Subcutaneous adipose tissue (tissue), 4 donors: ENCODE measurements around the gene EHBP1. TPM values are rescaled to one million over a fixed set of nuclear protein-coding genes. Genes with fewer than 3 reads are reported as not detected.

ENCODE experiments used
- CTCF ChIP-seq: fragments of 450-650 bp; IDR thresholded peaks from one replicate; pipeline ENCODE4 v1.5.1; 2016; ENCODE audit warnings: low read depth, mild to moderate bottlenecking, control low read depth, antibody characterized with exemption, moderate library complexity
- total RNA-seq, 4 donors: library from RNA; depleted of rRNA; stranded (reverse); fragments of >200 nt; gene quantifications; one replicate each; pipeline ENCODE4 v1.1.0, GENCODE V29; 2016

The EHBP1 gene
- total RNA-seq, 4 donors from 2014 or later: 77.5 to 145 (median 110) TPM

GRCh38 chr2:62938126-62938525 lies 232.6 kb downstream of the EHBP1 start:
- no peak for TF ChIP-seq CTCF

GRCh38 chr2:62939735-62940491 lies 234.4 kb downstream of the EHBP1 start:
- no peak for TF ChIP-seq CTCF

GRCh38 chr2:62940697-62941096 lies 235.2 kb downstream of the EHBP1 start:
- TF ChIP-seq CTCF: no peak

DNA sequence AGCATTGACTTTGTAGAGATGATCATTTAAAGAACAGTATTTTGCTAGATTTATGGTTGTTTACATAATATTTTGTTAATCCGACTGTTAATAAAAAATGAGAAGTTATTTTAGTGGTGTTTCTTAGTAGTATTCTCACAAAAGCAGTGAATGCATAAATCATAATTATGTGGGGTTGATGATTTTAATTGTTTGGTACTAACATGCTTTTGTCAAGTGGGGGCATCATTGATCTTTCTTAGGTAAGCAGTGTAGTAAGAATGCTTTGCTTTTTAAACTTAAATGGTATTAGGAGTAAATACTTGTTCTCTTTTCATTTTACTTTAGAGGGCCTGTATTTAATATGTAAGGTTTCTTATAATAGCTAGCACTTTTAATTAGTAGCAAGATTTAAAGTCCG lies 235.9 kb downstream of the EHBP1 start:
- no peak for TF ChIP-seq CTCF

DNA sequence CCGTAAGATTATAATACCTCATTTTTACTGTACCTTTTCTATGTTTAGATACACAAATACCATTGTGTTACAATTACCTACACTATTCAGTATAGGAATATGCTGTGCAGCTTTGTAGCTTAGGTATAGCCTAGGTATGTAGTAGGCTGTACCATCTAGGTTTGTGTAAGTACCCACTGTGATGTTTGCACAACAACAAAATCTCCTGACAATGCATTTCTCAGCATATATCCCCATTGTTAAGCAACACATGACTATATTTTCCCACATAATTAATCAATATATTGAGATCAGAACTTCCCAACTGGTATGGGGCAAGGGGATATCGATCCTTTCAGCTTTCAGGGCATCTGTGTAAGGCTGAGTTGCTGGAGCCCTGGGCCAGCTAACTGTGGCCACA lies 238.8 kb downstream of the EHBP1 start:
- no peak for TF ChIP-seq CTCF

DNA sequence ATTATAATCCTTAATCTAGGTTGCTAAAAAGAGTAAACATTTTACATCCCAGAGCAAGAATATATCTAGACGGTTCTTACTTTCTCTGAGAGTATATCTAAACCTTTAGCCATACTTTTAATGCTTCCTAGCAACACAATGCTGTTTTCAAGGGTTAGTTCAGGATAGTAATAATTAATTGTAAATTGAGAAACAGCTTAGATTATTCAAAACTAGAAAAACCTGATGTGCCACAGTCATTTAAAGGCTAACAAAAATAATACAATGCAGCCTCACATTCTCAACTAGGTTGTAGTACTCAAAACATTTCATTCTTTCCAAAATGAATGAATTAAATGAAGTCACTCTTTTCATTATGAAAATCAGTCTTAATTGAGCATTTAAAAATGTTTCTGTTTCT lies 241.9 kb downstream of the EHBP1 start:
- no peak for TF ChIP-seq CTCF

DNA sequence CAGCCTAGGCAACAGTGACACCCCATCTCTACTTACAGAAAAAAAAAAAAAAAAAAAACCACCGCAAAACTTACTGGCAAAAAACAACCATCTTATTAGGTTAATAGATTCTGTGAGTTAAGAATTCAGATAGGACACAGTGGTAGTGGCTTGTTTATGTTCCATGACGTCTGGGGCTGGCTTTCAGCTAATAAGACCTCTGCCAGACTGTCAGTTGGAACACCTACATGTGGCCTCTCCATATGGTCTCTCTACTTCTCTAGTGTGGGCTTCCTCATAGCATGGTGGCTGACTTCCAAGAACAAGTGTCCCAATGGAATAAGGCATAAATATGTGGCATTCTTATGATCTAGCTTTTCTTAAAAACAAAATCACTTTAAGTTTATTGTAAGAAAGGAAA lies 251.1 kb downstream of the EHBP1 start:
- no peak for TF ChIP-seq CTCF
